Glomerular visceral epithelial cell (primary cell): ENCODE data around the gene COA5.

Experiments used
- DNase-seq: peaks from one replicate; pipeline ENCODE4 v3.0.0-alpha.2; 2016; ENCODE audit errors: extremely low spot score

The COA5 gene

DNA sequence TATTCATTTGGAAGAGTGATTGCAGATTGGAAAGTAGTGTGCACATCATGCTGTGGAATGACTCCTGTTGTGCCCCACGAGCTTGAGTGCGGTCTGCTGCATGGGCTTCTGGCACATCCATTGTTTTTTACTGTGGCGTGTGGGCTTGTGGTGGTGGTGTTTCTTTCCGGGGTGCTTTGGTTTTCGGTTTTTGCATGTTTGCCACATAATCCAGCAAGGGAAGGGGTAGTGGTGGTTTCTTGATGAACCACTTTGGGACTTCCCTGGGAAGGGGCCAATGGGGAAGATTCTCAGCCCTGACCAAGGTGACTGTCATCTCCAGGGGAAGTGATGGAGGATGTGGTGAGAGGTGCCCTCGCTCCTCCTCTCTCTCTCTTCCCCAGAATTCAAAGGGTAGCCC lies 57.0 kb downstream of the COA5 start:
- no peak for DNase-seq

DNA sequence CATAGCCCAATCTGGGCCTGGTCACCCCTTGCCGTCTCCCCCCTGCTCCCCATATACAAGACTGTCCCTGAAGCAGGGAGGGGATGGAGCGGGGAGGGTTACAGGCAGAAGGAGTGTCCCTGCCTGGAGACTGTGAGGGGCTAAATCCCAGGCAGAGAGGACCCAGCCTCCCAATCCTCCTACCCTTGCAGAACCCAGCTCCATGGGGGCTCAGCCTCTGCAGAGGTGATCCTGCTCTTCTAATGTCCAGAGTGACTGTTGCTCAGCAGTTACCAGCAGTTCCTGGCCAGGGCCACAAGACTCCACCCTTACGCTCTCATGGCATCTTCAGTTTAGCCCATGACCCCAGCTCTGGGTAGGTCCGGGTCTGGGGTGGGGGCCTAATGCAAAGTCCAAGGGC lies 58.1 kb downstream of the COA5 start:
- DNase-seq: no peak
